Measurements from ENCODE around the gene BPI.
"Not testable (repeated sequence)": the region's sequence is repeated elsewhere in the genome, so short reads cannot be mapped to it uniquely, and the experiment has no call there.

Gene BPI

GRCh38 chr20:38308047-38308438, 4.1 kb downstream of the BPI start:
- H3K27ac Mint-ChIP-seq: peak overlapping the region in 2 of 3 experiments; percentile 61
- no peak overlapping the region for H3K4me3 Mint-ChIP-seq
- no peaks in the 10 kb centered on the region for H3K9me3 Mint-ChIP-seq
- H3K27me3 Mint-ChIP-seq (ENCODE audit: low read depth): peaks cover 12% of the 10 kb centered on the region
- TF ChIP-seq CTCF (IDR thresholded peaks at IDR 0.05; ENCODE audit: unreplicated experiment in 3 of 3): no peak
- H3K36me3 Mint-ChIP-seq (ENCODE audit: low read depth): no peaks in the 10 kb centered on the region
- peaks cover 30% of the 10 kb centered on the region for H3K4me1 Mint-ChIP-seq

- Mint-ChIP-seq H3K27ac (no peak overlapping the region), H3K36me3 (ENCODE audit: low read depth) (no peaks in the 10 kb centered on the region), H3K4me3 (no peak overlapping the region), H3K27me3 (ENCODE audit: low read depth) (peaks cover 12% of the 10 kb centered on the region), H3K4me1 (peaks cover 25% of the 10 kb centered on the region), H3K9me3 (no peaks in the 10 kb centered on the region)
- no peak for TF ChIP-seq CTCF (IDR thresholded peaks at IDR 0.05; ENCODE audit: unreplicated experiment in 3 of 3)
Measured at GRCh38 chr20:38308447-38308846, 4.5 kb downstream of the BPI start.

GRCh38 chr20:38311091-38311490, 7.1 kb downstream of the BPI start:
- H3K27ac Mint-ChIP-seq: peak overlapping the region in 1 of 3 experiments; percentile 20
- no peaks in the 10 kb centered on the region for H3K9me3 Mint-ChIP-seq
- peaks cover 11% of the 10 kb centered on the region for H3K4me1 Mint-ChIP-seq
- no peak for TF ChIP-seq CTCF (IDR thresholded peaks at IDR 0.05; ENCODE audit: unreplicated experiment in 3 of 3)
- no peak overlapping the region for H3K4me3 Mint-ChIP-seq
- H3K36me3 Mint-ChIP-seq (ENCODE audit: low read depth): no peaks in the 10 kb centered on the region
- H3K27me3 Mint-ChIP-seq (ENCODE audit: low read depth): peaks cover 12% of the 10 kb centered on the region

GRCh38 chr20:38311491-38311890, 7.5 kb downstream of the BPI start:
- H3K27ac Mint-ChIP-seq: peak overlapping the region in 1 of 3 experiments; percentile 20
- TF ChIP-seq CTCF (IDR thresholded peaks at IDR 0.05; ENCODE audit: unreplicated experiment in 3 of 3): no peak
- H3K4me3 Mint-ChIP-seq: no peak overlapping the region
- H3K27me3 Mint-ChIP-seq (ENCODE audit: low read depth): peaks cover 12% of the 10 kb centered on the region
- no peaks in the 10 kb centered on the region for H3K36me3 Mint-ChIP-seq (ENCODE audit: low read depth)
- H3K9me3 Mint-ChIP-seq: no peaks in the 10 kb centered on the region
- peaks cover 11% of the 10 kb centered on the region for H3K4me1 Mint-ChIP-seq

- H3K4me3 Mint-ChIP-seq: no peak overlapping the region
- no peaks in the 10 kb centered on the region for H3K36me3 Mint-ChIP-seq (ENCODE audit: low read depth)
- H3K4me1 Mint-ChIP-seq: peaks cover 11% of the 10 kb centered on the region
- no peak for TF ChIP-seq CTCF (IDR thresholded peaks at IDR 0.05; ENCODE audit: unreplicated experiment in 3 of 3)
- peaks cover 8% of the 10 kb centered on the region for H3K27me3 Mint-ChIP-seq (ENCODE audit: low read depth)
- H3K27ac Mint-ChIP-seq: no peak overlapping the region
- no peaks in the 10 kb centered on the region for H3K9me3 Mint-ChIP-seq
Measured at GRCh38 chr20:38313676-38314075, 9.7 kb downstream of the BPI start.

GRCh38 chr20:38314350-38314749, 10.4 kb downstream of the BPI start:
- H3K4me3 Mint-ChIP-seq; H3K9me3 Mint-ChIP-seq; H3K27me3 Mint-ChIP-seq (ENCODE audit: low read depth); H3K36me3 Mint-ChIP-seq (ENCODE audit: low read depth); H3K27ac Mint-ChIP-seq: not testable (repeated sequence)
- peaks cover 11% of the 10 kb centered on the region for H3K4me1 Mint-ChIP-seq
